Renal cortical epithelial cell (primary cell): ENCODE results near the gene PRIMPOL. TPM values are rescaled to one million over a fixed set of nuclear protein-coding genes. Genes with fewer than 3 reads are reported as not detected.
"Not testable (repeated sequence)": the region's sequence is repeated elsewhere in the genome, so short reads cannot be mapped to it uniquely, and the experiment has no call there.

Source experiments
- DNase-seq: peaks from one replicate; pipeline ENCODE4 v3.0.0-alpha.2; 2011; ENCODE audit warnings: low read depth
- total RNA-seq: library from RNA; depleted of rRNA; stranded (reverse); fragments of >200 nt; gene quantifications from 2 replicates; pipeline ENCODE4 v1.2.3, GENCODE V29; 2014

PRIMPOL gene
- total RNA-seq, 1 donor from 2014 or later = 13.0 TPM

- DNase-seq = no peak
Measured at GRCh38 chr4:184712322-184712721, 62.8 kb downstream of the PRIMPOL start.

DNA sequence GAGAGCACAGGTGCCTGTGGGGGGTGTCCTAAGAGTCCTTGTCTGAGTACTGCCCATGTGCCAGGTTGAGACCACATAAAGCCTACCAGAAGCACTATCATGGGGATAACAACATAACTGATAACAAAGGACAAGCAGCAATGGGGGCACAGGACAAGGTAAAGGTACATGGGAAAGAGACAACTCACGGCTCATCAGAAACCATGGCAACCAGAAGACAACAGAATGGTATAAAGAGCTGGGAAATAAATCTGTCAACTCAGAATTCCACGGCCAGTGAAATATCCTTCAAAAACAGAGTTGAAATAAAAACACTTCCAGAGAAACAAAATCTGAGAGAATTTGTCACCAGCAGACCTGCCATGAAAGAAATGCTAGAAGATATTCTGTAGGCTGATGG lies 64.3 kb downstream of the PRIMPOL start:
- DNase-seq = no peak

DNA sequence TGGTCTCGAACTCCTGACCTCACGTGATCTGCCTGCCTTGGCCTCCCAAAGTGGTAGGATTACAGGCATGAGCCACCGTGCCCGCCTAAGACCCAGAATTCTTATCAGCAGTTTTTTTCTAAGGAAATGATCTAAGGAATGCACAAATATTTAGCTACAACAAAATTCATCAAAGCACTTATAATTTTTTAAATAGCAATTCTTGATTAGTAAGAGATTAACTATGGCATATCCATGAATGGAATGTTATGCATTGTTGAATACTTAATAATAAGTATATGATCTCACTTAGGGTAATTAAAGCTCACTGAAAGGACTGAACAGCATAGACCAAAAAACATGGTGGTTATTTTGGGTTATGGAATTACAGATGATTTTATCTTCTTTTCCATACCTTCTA lies 66.0 kb downstream of the PRIMPOL start:
- no peak for DNase-seq

- no peak for DNase-seq
Measured at GRCh38 chr4:184719407-184719806, 69.9 kb downstream of the PRIMPOL start.

DNA sequence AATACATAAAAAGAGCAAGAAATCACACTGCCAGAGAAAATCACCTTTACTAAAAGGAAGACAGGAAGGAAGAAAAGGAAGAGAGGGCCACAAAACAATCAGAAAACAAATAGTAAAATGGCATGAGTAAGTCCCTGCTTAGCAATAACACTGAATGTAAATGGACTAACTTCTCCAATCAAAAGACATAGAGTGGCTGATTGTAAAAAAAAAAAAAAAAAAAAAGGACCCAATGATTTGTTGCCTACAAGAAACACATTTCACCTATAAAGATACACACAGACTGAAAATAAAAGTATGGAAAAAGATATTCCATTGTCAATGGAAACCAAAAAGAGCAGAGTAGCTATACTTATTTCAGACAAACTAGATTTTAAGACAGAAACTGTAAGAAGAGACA lies 71.7 kb downstream of the PRIMPOL start:
- no peak for DNase-seq

- DNase-seq = no peak
Measured at GRCh38 chr4:184722798-184723197, 73.3 kb downstream of the PRIMPOL start.

- no peak for DNase-seq
Measured at GRCh38 chr4:184727430-184727829, 77.9 kb downstream of the PRIMPOL start.

DNA sequence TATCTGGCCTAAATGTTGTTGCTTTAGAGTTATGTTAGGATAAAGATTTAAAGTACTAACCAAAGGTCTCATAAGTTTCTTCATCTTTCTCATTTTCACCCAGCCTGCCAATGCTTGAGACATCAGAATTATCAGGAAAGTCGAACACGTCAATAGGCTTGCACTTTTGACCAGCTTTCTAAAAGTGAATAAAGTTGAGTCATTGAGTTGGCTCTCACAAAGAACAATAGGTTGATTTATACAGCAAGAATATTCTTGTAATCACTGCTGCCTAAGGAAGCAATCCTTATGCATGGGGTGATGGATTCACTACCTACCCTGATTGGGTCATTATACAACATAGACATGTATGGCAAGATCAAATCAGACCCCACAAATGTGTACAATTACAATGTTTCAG lies 79.3 kb downstream of the PRIMPOL start:
- peak; percentile 81 for DNase-seq

DNA sequence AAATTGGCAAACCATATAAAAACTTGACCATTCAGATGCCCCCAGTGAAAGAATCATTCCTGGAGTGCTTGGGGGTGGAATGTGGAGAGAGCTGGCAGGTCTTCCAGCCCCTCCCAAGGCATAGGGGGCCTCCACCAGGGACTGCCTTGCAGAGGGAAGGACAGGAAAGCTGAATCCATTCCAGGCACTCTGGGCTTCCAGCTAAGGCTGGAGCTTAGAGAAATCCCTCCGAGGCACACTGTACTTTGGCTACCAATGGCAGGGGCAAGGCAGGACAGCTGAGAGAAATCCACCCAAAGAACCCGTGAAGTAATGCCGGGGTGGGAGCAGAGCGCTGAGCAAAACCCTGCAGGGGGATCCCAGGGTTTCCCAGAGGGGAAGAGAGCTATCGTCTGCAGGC lies 80.4 kb downstream of the PRIMPOL start:
- no peak for DNase-seq

DNA sequence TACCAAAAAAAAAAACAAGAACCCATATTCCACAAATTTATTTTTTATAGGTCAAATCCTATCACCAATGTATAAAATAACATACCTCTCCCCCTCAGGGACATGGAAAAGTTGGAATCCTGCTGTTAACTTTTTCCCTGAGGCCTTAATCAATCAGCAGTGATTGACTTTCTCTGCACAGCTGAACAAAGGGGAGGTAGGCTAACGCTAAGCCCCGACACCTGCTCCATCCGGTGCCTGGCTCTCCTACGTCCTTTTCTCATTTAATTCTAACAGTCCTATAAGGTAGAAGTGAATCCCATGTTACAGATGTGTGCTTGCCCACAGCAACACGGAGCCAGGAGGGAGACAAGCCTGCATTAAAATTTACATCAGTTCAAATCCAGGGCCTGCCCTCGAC lies 81.5 kb downstream of the PRIMPOL start:
- no peak for DNase-seq

GRCh38 chr4:184732126-184732525 lies 82.6 kb downstream of the PRIMPOL start:
- peak; percentile 80 for DNase-seq

DNA sequence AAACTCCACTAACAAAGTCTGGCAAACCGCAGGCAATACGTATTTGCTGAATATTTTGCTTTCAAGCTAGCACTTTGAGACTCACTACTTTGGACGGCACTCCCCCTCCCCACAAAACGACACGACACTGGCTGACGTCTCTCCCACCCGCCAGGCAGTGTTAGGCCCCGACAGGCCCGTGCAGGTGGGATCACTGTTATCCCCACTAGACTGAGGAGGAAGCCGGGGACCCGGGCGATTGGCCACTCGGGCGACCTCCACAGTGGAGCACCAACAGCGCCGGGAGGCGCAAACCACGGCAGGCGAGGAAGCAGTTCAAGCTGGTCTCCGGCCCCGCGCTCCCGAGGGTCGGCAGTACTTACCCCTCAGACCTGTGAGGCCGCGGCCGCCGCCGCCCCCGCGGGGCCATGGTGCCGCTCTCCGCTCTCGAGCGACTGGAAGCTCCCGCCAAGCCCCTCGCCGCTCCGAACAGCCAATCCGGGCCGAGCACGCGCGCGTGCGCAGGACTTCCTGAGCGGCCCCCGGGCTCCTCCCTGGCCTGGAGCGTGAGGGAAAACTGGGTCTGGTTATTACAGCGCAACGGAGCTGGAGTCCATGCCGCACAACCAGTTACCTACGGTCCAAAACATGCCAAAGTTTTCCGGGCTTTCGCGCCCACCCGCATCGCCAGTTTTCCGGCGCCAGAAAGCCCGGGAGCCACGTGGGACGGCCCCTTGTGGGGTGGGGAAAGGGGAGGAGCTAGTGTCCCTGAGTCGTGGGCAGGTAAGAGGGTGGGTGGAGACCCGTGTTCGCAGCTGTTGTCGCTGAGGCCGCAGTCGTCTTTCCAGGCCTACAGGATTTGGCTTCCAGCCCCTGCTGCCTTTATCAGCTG lies 84.4 kb downstream of the PRIMPOL start, which contains the start of gene CENPU:
CENPU (minus strand) TSS at position 443 of the 871 bp plus-strand sequence; CDS start at position 409, 34 bp downstream.
- peak; percentile 95 for DNase-seq

- no peak for DNase-seq
Measured at GRCh38 chr4:184734758-184735157, 85.2 kb downstream of the PRIMPOL start.

DNA sequence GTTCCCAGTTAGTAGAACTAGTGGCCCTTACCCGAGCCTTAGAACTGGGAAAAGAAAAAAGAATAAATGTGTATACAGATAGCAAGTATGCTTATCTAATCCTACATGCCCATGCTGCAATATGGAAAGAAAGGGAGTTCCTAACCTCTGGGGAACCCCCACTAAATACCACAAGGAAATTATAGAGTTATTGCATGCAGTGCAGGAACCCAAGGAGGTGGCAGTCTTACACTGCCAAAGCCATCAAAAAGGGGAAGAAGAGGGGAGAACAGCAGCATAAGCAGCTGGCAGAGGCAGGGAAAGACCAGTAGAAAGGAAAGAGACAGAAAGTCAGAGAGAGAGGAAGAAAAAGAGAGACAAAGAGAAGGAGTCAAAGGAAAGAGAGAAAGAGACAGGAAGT lies 90.0 kb downstream of the PRIMPOL start:
- DNase-seq = not testable (repeated sequence)

DNA sequence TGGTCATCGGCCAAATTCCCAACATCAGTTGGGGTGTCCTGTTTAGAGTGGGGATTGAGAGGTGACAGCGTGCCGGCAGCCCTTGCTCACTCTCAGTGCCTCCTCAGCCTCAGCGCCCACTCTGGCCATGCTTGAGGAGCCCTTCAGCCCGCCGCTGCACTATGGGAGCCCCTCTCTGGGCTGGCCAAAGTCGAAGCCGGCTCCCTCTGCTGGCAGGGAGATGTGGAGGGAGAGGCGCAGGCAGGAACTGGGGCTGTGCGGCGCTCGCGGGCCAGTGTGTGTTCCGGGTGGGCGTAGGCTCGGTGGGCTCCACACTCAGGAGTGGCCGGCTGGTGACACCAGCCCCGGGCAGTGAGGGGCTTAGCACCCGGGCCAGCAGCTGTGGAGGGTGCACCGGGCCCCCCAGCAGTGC lies 91.4 kb downstream of the PRIMPOL start:
- no peak for DNase-seq

GRCh38 chr4:184741651-184742050 lies 92.1 kb downstream of the PRIMPOL start:
- DNase-seq = not testable (repeated sequence)

- DNase-seq = no peak
Measured at GRCh38 chr4:184743650-184744049, 94.1 kb downstream of the PRIMPOL start.

GRCh38 chr4:184744236-184744635 lies 94.7 kb downstream of the PRIMPOL start:
- peak; percentile 29 for DNase-seq

Other genes starting within 250 kb of the PRIMPOL start
- gene IRF2, start 175.2 kb upstream of the PRIMPOL start, total RNA-seq = 21.2 and 33.3 TPM in 2 replicates
- 54.8 and 115 TPM in 2 replicates for gene CASP3, start 291 bp upstream of the PRIMPOL start, total RNA-seq
- gene CENPU, start 84.4 kb downstream of the PRIMPOL start, total RNA-seq = 2.9 and 17.5 TPM in 2 replicates
- 151 and 221 TPM in 2 replicates for gene ACSL1, start 176.2 kb downstream of the PRIMPOL start, total RNA-seq